CD8-positive, alpha-beta memory T cell (primary cell): ENCODE results near the gene RSPH10B. TPM values are rescaled to one million over a fixed set of nuclear protein-coding genes. Genes with fewer than 3 reads are reported as not detected.
"Not testable (repeated sequence)": the region's sequence is repeated elsewhere in the genome, so short reads cannot be mapped to it uniquely, and the experiment has no call there.

Experiments used
- CTCF ChIA-PET: fragments of 350-600 bp; sonication (Branson Sonifier 250); formaldehyde crosslinking; loops from one replicate; lab custom pipeline; 2021; ENCODE audit warnings: antibody characterized with exemption; lab: Charles Lee
- POLR2A ChIA-PET: fragments of 350-600 bp; sonication (Branson Sonifier 250); formaldehyde crosslinking; loops from one replicate; lab custom pipeline; 2021; ENCODE audit warnings: antibody characterized with exemption; lab: Charles Lee
- DNase-seq, 5 donors: peaks; one replicate each; pipeline versions ENCODE4 v3.0.0 to v3.0.0-alpha.2; 2020 to 2022; ENCODE audit warnings: mixed read lengths in 1 of 5
- H3K27ac ChIP-seq: one replicate; pipeline ENCODE4 v1.7.0; 2013; ENCODE audit warnings: low read depth, mild to moderate bottlenecking, low read length, moderate library complexity
- H3K27me3 ChIP-seq: 2 replicates; pipeline ENCODE4 v1.7.0; 2013; ENCODE audit warnings: low read length, mild to moderate bottlenecking; ENCODE audit not compliant: insufficient read depth, poor library complexity, severe bottlenecking
- H3K36me3 ChIP-seq: 2 replicates; pipeline ENCODE4 v1.7.0; 2013; ENCODE audit warnings: mild to moderate bottlenecking, low read length, moderate library complexity; ENCODE audit not compliant: insufficient read depth
- H3K4me1 ChIP-seq: 2 replicates; pipeline ENCODE4 v1.7.0; 2013; ENCODE audit warnings: mild to moderate bottlenecking, low read length, moderate library complexity; ENCODE audit not compliant: insufficient read depth
- H3K4me3 ChIP-seq: 2 replicates; pipeline ENCODE4 v1.7.0; 2013; ENCODE audit warnings: mild to moderate bottlenecking, low read length
- H3K9me3 ChIP-seq: 2 replicates; pipeline ENCODE4 v1.7.0; 2013; ENCODE audit warnings: mild to moderate bottlenecking, low read length
- H3K27ac Mint-ChIP-seq, 8 donors: one replicate each; pipeline ENCODE4 v1.8.0; 2020 to 2021; ENCODE audit warnings: mixed read lengths in 8 of 8, mild to moderate bottlenecking in 6 of 8, inconsistent platforms in 3 of 8, moderate library complexity in 3 of 8
- H3K27me3 Mint-ChIP-seq, 2 donors: one replicate each; pipeline ENCODE4 v1.8.0; 2020 to 2021; ENCODE audit warnings: mixed read lengths in 2 of 2, mild to moderate bottlenecking in 1 of 2, moderate library complexity in 1 of 2
- H3K36me3 Mint-ChIP-seq, 3 donors: one replicate each; pipeline ENCODE4 v1.8.0; 2020 to 2021; ENCODE audit warnings: mixed read lengths in 3 of 3, inconsistent platforms in 1 of 3, mild to moderate bottlenecking in 1 of 3
- H3K4me1 Mint-ChIP-seq, 3 donors: one replicate each; pipeline ENCODE4 v1.8.0; 2020 to 2021; ENCODE audit warnings: mixed read lengths in 3 of 3, inconsistent platforms in 1 of 3, mild to moderate bottlenecking in 1 of 3
- H3K4me3 Mint-ChIP-seq, 7 donors: one replicate each; pipeline ENCODE4 v1.8.0; 2020 to 2021; ENCODE audit warnings: mixed read lengths in 7 of 7, mild to moderate bottlenecking in 6 of 7, moderate library complexity in 4 of 7, inconsistent platforms in 2 of 7
- H3K9me3 Mint-ChIP-seq, 5 donors: one replicate each; pipeline ENCODE4 v1.8.0; 2020 to 2022; ENCODE audit warnings: mixed read lengths in 5 of 5, mild to moderate bottlenecking in 3 of 5, moderate library complexity in 2 of 5, inconsistent platforms in 1 of 5
- polyA plus RNA-seq: library from polyadenylated mRNA; unstranded; fragments of 300-500 nt; fragmentation: Illumina TruSeq; gene quantifications from one replicate; pipeline ENCODE4 v1.2.3, GENCODE V29; 2021
- total RNA-seq, 2 experiments: library from RNA; stranded (reverse); gene quantifications; one replicate each; pipeline ENCODE4 v1.2.3, GENCODE V29; 2021

Gene RSPH10B
- total RNA-seq (not detected), polyA plus RNA-seq (not detected)

- H3K4me1 ChIP-seq, H3K36me3 Mint-ChIP-seq, H3K27me3 Mint-ChIP-seq, H3K4me1 Mint-ChIP-seq, DNase-seq, POLR2A ChIA-PET, H3K27me3 ChIP-seq, H3K27ac ChIP-seq, H3K36me3 ChIP-seq, H3K4me3 ChIP-seq, H3K4me3 Mint-ChIP-seq, CTCF ChIA-PET, H3K9me3 ChIP-seq, H3K9me3 Mint-ChIP-seq, H3K27ac Mint-ChIP-seq: not testable (repeated sequence)
These were observed at the start of gene RSPH10B for GRCh38 chr7:5970347-5970911. RSPH10B (minus strand) TSS chr7:5970689; CDS start chr7:5967116, 3,573 bp downstream.

DNA sequence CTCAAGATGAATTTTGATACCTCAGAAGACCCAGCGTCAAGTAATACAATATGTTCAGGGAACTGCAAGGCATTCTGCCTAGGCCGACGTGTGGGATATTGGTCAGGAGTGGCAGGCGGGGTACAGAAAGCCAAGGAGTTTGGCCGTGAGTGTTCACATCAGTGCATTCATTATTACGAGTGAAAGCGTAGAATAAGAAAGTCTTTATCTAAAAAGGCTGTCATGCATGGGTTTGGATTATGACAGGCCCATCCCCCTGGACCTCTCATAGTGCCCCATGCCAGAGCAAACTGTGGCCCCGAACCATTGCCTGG is 46.1 kb upstream of the RSPH10B start:
- H3K27me3 ChIP-seq = no peaks in the 10 kb centered on the region
- H3K4me3 Mint-ChIP-seq = no peak overlapping the region
- ChIA-PET CTCF (no interaction called here), POLR2A (no interaction called here)
- H3K4me3 ChIP-seq = no peak overlapping the region
- H3K4me1 Mint-ChIP-seq = peaks cover 10 to 23% (median 15%) of the 10 kb centered on the region in 3 donors
- DNase-seq = no peak
- H3K27ac ChIP-seq = peak overlapping the region; percentile 56
- peak overlapping the region in 1 of 8 donors; percentile 8 for H3K27ac Mint-ChIP-seq
- no peaks in the 10 kb centered on the region for H3K4me1 ChIP-seq
- no peaks in the 10 kb centered on the region for H3K9me3 Mint-ChIP-seq
- peaks cover 0 to 66% (median 2%) of the 10 kb centered on the region in 3 donors for H3K36me3 Mint-ChIP-seq
- peaks cover 26% of the 10 kb centered on the region for H3K36me3 ChIP-seq
- H3K9me3 ChIP-seq = no peaks in the 10 kb centered on the region
- peaks cover 0 to 2% of the 10 kb centered on the region in 2 donors for H3K27me3 Mint-ChIP-seq

DNA sequence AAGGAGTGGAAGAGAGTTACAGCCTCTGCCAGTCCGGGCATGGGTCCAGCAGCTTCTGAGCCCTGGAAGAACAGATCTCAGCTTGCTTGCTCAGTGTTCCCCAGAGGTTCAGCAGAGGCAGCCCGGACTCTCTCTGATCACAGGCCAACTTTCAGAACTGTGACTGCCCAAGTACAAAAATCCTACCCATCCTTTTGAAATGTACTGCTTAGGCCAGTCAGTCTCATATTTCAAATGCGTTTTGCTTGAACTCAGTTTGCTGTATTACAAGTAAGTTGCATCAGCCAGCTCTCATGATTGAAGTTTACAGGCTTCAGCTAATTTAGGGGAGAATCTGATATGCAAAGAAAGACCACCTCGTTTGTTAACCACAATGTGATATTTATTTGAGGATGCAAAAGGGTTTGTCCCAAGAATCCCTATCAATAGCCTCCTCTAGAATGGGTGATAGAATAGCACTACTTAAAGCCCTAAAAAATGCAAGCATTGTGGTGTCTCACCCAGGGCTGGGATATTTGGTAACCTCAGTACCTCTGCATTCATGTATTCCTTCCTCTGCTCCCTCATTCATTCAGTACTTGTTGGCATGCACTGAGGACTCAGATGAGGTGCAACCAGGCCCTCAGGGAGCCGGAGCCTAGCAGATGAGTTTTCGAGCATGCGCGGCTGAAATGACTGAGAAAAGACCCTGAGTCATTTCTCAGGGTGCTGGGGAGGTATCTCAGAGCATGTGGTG is 45.6 kb upstream of the RSPH10B start:
- Histone ChIP-seq H3K9me3 (no peaks in the 10 kb centered on the region), H3K4me3 (no peak overlapping the region), H3K36me3 (peaks cover 22% of the 10 kb centered on the region), H3K27ac (peak overlapping the region; percentile 56), H3K4me1 (no peaks in the 10 kb centered on the region), H3K27me3 (no peaks in the 10 kb centered on the region)
- Mint-ChIP-seq H3K9me3 (no peaks in the 10 kb centered on the region), H3K4me3 (no peak overlapping the region), H3K27me3 (peaks cover 0 to 2% of the 10 kb centered on the region in 2 donors), H3K27ac (peak overlapping the region in 1 of 8 donors; percentile 46), H3K36me3 (peaks cover 0 to 66% (median 2%) of the 10 kb centered on the region in 3 donors), H3K4me1 (peaks cover 14 to 28% (median 19%) of the 10 kb centered on the region in 3 donors)
- ChIA-PET CTCF (interaction anchor here (0.9 kb wide), 1 partner anchor 8 kb away, joined by 3 read pairs; no protein-coding TSS in a partner anchor), POLR2A (no interaction called here)
- DNase-seq = no peak

GRCh38 chr7:6012355-6013104 is 42.0 kb upstream of the RSPH10B start:
- Histone ChIP-seq H3K9me3 (no peaks in the 10 kb centered on the region), H3K4me3 (no peak overlapping the region), H3K36me3 (peaks cover 19% of the 10 kb centered on the region), H3K27me3 (no peaks in the 10 kb centered on the region), H3K4me1 (peaks cover 6% of the 10 kb centered on the region), H3K27ac (no peak overlapping the region)
- Mint-ChIP-seq H3K27ac (peak overlapping the region in 5 of 8 donors; percentile 23 to 88 (median 56)), H3K9me3 (no peaks in the 10 kb centered on the region), H3K4me3 (peak overlapping the region in 2 of 7 donors; percentile 13 to 48), H3K27me3 (no peaks in the 10 kb centered on the region), H3K36me3 (peaks cover 0 to 48% (median 0%) of the 10 kb centered on the region in 3 donors), H3K4me1 (peaks cover 27 to 47% (median 35%) of the 10 kb centered on the region in 3 donors)
- DNase-seq = no peak
- POLR2A ChIA-PET = no interaction called here
- CTCF ChIA-PET = no interaction called here

DNA sequence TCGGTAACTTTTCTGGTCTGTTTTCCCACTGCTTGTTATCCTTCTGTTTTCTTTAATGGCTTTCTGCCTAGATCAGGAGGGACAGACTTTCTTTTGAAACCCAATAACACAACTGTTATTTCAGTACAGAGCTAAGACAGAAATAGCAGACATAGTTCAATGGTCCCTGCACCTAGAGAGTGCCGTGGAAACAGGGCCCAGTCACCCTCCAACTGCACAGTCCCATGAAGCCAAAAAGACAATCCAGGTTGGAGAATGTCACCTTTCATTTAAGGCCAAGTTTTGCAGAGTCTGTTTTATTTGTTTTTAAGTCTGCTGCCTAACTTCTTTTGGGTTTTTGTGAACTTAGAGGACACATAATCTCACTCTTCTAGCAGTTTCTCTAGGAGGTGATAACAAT is 41.1 kb upstream of the RSPH10B start:
- ChIA-PET CTCF (no interaction called here), POLR2A (no interaction called here)
- Histone ChIP-seq H3K4me3 (no peak overlapping the region), H3K27me3 (no peaks in the 10 kb centered on the region), H3K9me3 (no peaks in the 10 kb centered on the region), H3K27ac (no peak overlapping the region), H3K36me3 (peaks cover 14% of the 10 kb centered on the region), H3K4me1 (peaks cover 6% of the 10 kb centered on the region)
- H3K4me1 Mint-ChIP-seq = peaks cover 31 to 55% (median 39%) of the 10 kb centered on the region in 3 donors
- no peaks in the 10 kb centered on the region for H3K27me3 Mint-ChIP-seq
- H3K36me3 Mint-ChIP-seq = peaks cover 0 to 39% (median 0%) of the 10 kb centered on the region in 3 donors
- H3K4me3 Mint-ChIP-seq = peak overlapping the region in 1 of 7 donors; percentile 91
- H3K9me3 Mint-ChIP-seq = no peaks in the 10 kb centered on the region
- DNase-seq = no peak
- peak overlapping the region in 2 of 8 donors; percentile 56 to 88 for H3K27ac Mint-ChIP-seq

DNA sequence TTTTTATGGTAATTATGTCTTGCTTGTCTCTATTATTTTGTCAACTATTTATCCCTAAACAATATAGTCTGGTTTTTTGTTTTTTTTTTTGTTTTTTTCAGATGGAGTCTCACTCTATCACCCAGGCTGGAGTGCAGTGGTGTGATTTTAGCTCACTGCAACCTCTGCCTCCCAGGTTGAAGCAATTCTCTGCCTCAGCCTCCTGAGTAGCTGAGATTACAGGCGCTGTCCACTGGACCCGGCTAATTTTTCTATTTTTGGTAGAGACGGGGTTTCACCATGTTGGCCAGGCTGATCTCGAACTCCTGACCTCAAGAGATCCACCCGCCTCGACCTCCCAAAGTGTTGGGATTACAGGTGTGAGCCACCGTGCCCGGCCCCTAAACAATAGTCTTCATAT is 39.9 kb upstream of the RSPH10B start:
- H3K36me3 ChIP-seq, H3K4me1 ChIP-seq, H3K27me3 ChIP-seq, H3K27ac ChIP-seq, H3K27me3 Mint-ChIP-seq, POLR2A ChIA-PET, DNase-seq, H3K4me3 ChIP-seq, H3K9me3 ChIP-seq, H3K9me3 Mint-ChIP-seq: not testable (repeated sequence)
- peak overlapping the region in 7 of 8 donors; percentile 15 to 90 (median 82) for H3K27ac Mint-ChIP-seq
- peak overlapping the region; percentile 54 to 95 (median 91) for H3K4me3 Mint-ChIP-seq
- H3K36me3 Mint-ChIP-seq = peaks cover 0 to 35% (median 0%) of the 10 kb centered on the region in 3 donors
- peaks cover 31 to 57% (median 43%) of the 10 kb centered on the region in 3 donors for H3K4me1 Mint-ChIP-seq
- CTCF ChIA-PET = interaction anchor here (2.9 kb wide), 1 partner anchor 13 kb away, joined by 15 read pairs; no protein-coding TSS in a partner anchor

- Mint-ChIP-seq H3K27me3 (no peaks in the 10 kb centered on the region), H3K27ac (peak within 1 kb of the TSS; percentile 88 to 97 (median 96)), H3K4me1 (peaks cover 31 to 54% (median 43%) of the 10 kb centered on the region in 3 donors), H3K9me3 (no peaks in the 10 kb centered on the region), H3K4me3 (peak within 1 kb of the TSS; percentile 91 to 98 (median 94)), H3K36me3 (peaks cover 0 to 37% (median 2%) of the 10 kb centered on the region in 3 donors)
- Histone ChIP-seq H3K27me3 (no peaks in the 10 kb centered on the region), H3K9me3 (no peaks in the 10 kb centered on the region), H3K27ac (peak within 1 kb of the TSS; percentile 88), H3K4me3 (peak within 1 kb of the TSS; percentile 88), H3K4me1 (peaks cover 6% of the 10 kb centered on the region), H3K36me3 (no peaks in the 10 kb centered on the region)
- POLR2A ChIA-PET = interaction anchor here (0.6 to 1.8 kb wide), 2 partner anchors 12 to 44 kb away, joined by 3 to 11 read pairs; no protein-coding TSS in a partner anchor
- CTCF ChIA-PET = interaction anchor here (0.6 to 3.2 kb wide), 8 partner anchors 11 to 314 kb away, joined by 3 to 15 read pairs (median 4); no protein-coding TSS in a partner anchor
- DNase-seq = peak; percentile 93 to 96 (median 94)
These were observed 38.5 kb upstream of the RSPH10B start, which contains the start of the genes AIMP2 and PMS2 for GRCh38 chr7:6008668-6009611. AIMP2 (plus strand) TSS chr7:6009272; CDS start chr7:6009364, 92 bp downstream. PMS2 (minus strand) TSS chr7:6009049; CDS start chr7:6009019, 30 bp downstream.
